Neural crest cell (in vitro differentiated cells): ENCODE results near the gene KRTAP25-1. TPM values are rescaled to one million over a fixed set of nuclear protein-coding genes. Genes with fewer than 3 reads are reported as not detected.

Source experiments
- total RNA-seq: library from RNA; stranded (reverse); gene quantifications from 2 replicates; pipeline ENCODE4 v1.2.1, GENCODE V29; 2021

The KRTAP25-1 gene
- total RNA-seq, 1 donor from 2014 or later = not detected

Other genes starting within 250 kb of the KRTAP25-1 start
- gene CLDN17, start 122.7 kb downstream of the KRTAP25-1 start, total RNA-seq = not detected in 2 replicates
- not detected in 2 replicates for gene CLDN8, start 73.4 kb downstream of the KRTAP25-1 start, total RNA-seq
- gene KRTAP24-1, start 6.6 kb downstream of the KRTAP25-1 start, total RNA-seq = not detected in 2 replicates
- gene KRTAP26-1, start 30.8 kb upstream of the KRTAP25-1 start, total RNA-seq = not detected in 2 replicates
- not detected in 2 replicates for gene KRTAP27-1, start 48.2 kb upstream of the KRTAP25-1 start, total RNA-seq
- not detected in 2 replicates for gene KRTAP23-1, start 59.1 kb upstream of the KRTAP25-1 start, total RNA-seq
- gene KRTAP13-2, start 82.8 kb upstream of the KRTAP25-1 start, total RNA-seq = not detected in 2 replicates
- gene KRTAP13-1, start 106.5 kb upstream of the KRTAP25-1 start, total RNA-seq = not detected in 2 replicates
- gene KRTAP13-3, start 136.4 kb upstream of the KRTAP25-1 start, total RNA-seq = not detected in 2 replicates
- not detected in 2 replicates for gene KRTAP13-4, start 140.7 kb upstream of the KRTAP25-1 start, total RNA-seq
- gene KRTAP15-1, start 150.8 kb upstream of the KRTAP25-1 start, total RNA-seq = not detected in 2 replicates
- not detected in 2 replicates for gene KRTAP19-1, start 190.9 kb upstream of the KRTAP25-1 start, total RNA-seq
- not detected in 2 replicates for gene KRTAP19-2, start 197.9 kb upstream of the KRTAP25-1 start, total RNA-seq
- not detected in 2 replicates for gene KRTAP19-3, start 202.5 kb upstream of the KRTAP25-1 start, total RNA-seq
- gene KRTAP19-4, start 207.7 kb upstream of the KRTAP25-1 start, total RNA-seq = not detected in 2 replicates
- gene KRTAP19-5, start 212.6 kb upstream of the KRTAP25-1 start, total RNA-seq = not detected in 2 replicates